Upper lobe of left lung (tissue), 4 donors: ENCODE results near the gene TBC1D32.

Experiments used
- CTCF ChIP-seq, 6 experiments: fragments of 450-650 bp in 4 of 6; fragments of 200-600 bp in 2 of 6; sonication (generic) in 2 of 6; IDR thresholded peaks; one replicate each; pipeline ENCODE4 v1.5.1; 2016 to 2019; ENCODE audit warnings: antibody characterized with exemption in 6 of 6
- POLR2A ChIP-seq, 4 donors: fragments of 450-650 bp; IDR thresholded peaks; one replicate each; pipeline ENCODE4 v1.5.1; 2016 to 2017; ENCODE audit warnings: antibody characterized with exemption in 4 of 4, mild to moderate bottlenecking in 2 of 4
- POLR2AphosphoS5 ChIP-seq, 2 donors: sonication (generic); formaldehyde crosslinking; IDR thresholded peaks; one replicate each; pipeline ENCODE4 v1.5.1; 2017; ENCODE audit warnings: antibody characterized with exemption in 2 of 2

GRCh38 chr6:121383478-121383877 is 49.2 kb upstream of the TBC1D32 start:
- no peak for TF ChIP-seq CTCF (IDR thresholded peaks at IDR 0.05)
- TF ChIP-seq POLR2A (IDR thresholded peaks at IDR 0.05), result no peak
- TF ChIP-seq POLR2AphosphoS5 (IDR thresholded peaks at IDR 0.05), result no peak
